Non-pigmented ciliary epithelial cell (primary cell): ENCODE data around the gene BANP.
"Not testable (repeated sequence)": the region's sequence is repeated elsewhere in the genome, so short reads cannot be mapped to it uniquely, and the experiment has no call there.

Source experiments
- DNase-seq: peaks from one replicate; pipeline ENCODE4 v3.0.0-alpha.2; 2010; ENCODE audit warnings: low read depth

BANP gene

GRCh38 chr16:87966685-87967185 lies 15.5 kb downstream of the BANP start:
- DNase-seq: no peak

- peak; percentile 75 for DNase-seq
Observed at GRCh38 chr16:87968541-87968940, 17.3 kb downstream of the BANP start.

DNA sequence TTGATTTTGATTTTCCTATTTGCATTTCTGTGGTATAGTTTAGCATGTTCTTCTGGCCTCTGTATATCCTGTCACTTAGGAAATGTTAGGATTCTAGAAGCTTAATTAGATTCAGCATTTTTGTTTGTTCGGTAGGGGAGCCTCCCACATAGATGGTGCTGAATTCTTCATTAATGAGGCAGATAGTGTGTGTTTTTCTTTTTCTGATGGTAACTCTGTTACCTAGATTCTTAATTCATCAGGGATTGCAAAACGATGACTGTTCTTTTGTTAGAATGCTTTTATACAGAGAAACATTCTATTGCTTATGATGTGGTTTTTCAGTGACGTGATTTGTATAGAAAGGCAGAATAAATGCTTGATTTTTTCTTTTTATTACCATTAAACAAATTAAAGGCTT lies 19.0 kb downstream of the BANP start:
- DNase-seq: no peak

DNA sequence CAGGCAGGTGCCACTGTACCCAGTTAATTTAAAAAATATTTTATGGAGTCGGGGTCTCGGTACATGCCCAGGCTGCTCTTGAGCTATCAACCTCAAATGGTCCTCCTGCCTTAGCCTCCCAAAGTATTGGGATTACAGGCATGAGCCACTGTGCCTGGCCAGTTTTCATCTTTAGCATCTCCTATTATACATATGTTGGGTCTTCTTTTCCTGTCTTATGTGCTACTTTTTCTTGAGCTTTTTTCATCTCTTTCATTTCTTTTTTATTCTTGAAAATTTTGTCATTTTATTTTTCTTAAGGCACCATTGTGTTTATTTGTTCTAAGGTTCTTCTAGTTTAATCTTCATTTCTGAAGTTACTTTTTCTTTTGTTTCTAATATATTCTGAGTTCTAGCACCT lies 20.7 kb downstream of the BANP start:
- no peak for DNase-seq

- DNase-seq: no peak
Observed at GRCh38 chr16:87973717-87974116, 22.5 kb downstream of the BANP start.

- DNase-seq: no peak
Observed at GRCh38 chr16:87974178-87974577, 22.9 kb downstream of the BANP start.

DNA sequence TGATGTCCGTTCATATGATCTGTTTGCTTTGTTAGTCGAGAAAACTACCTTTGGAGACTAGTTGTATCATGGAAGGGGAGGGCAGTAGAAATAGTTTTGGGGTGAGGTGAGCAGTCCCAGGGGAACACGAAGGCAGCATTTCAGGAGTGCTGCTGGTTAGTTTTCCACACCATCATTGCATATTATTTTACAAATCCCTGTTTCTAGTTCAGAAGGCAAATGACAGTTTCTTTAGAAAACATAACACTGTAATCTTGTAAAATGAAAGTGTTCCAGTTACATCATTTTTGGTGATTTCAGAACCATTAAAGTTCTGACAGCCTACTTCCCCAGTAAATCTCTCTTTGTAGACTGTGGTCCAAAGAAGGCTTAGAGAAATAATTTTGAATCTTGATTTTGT lies 25.4 kb downstream of the BANP start:
- DNase-seq: no peak

DNA sequence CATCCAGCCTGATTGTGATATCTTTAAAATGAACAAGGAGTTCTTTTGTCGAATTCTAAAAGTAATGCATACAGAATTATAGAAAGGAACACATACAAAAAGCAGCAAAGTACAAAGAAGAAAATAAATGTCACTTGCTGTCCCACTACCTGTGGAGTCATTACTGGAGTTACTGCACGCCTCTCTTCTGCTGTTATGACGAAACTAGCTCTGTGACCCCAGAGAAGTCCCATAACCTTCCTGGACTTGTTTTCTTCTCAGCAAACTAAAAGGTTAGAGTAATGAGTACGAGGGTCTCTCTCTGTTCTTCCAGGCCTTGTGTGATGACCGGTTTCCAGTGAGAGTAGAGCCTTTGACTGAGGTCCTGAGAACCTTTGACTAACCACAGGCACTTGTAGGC lies 26.9 kb downstream of the BANP start:
- DNase-seq: no peak

DNA sequence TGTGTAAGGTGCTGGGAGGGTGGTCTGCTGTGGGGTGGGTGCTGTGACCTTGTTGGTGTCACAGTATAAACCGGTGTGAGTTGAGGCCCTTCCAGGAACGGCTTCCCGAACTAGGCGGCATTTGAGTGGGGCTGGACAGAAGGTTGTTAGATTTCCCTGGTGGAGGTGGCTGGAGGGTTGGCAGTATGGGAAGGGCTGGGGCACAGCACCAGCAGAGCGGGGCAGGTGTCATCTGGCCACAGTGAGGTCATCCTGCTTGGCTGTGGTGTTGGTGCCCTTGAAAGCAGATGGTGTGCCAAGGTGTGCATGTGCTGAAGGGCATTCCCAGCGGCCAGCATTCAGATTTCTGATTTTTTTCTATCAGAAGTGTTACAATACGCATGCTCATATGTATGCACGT lies 28.1 kb downstream of the BANP start:
- DNase-seq: no peak

DNA sequence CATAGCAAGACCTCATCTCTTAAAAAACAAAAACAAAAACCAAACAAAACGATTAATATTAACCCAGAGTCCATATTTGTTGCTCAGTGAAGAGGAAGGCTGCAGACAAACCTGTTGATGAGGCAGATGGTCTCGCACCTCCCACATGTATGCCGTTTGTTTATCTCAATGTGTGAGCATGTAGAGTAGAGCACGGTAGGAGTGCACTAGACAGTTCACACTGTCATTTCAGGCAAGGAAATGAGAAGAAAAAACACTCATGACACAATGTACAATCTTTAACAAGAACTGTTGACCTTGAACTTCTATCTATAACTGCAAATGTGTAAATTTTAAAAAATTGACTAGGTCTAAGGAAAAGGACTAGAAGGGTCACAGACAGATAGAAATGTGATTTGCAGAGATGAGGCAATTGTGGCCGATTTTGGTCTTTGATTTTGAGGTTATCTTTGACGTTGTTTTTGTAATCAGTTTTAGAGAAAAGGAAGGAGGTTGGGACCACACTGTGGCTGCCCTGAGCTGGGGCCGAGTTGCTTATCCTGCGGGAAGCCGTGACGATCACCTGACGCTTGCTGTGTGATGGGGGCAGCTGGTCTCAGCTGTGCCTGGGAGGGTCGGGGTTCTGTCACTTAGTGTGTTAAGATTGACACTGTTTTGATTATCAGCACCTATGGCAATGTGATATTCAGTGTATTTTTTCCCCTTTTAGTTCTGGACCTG lies 28.8 kb downstream of the BANP start:
- DNase-seq: not testable (repeated sequence)

- not testable (repeated sequence) for DNase-seq
Observed at GRCh38 chr16:87981376-87981775, 30.1 kb downstream of the BANP start.

GRCh38 chr16:87982581-87983041 lies 31.4 kb downstream of the BANP start:
- DNase-seq: no peak

DNA sequence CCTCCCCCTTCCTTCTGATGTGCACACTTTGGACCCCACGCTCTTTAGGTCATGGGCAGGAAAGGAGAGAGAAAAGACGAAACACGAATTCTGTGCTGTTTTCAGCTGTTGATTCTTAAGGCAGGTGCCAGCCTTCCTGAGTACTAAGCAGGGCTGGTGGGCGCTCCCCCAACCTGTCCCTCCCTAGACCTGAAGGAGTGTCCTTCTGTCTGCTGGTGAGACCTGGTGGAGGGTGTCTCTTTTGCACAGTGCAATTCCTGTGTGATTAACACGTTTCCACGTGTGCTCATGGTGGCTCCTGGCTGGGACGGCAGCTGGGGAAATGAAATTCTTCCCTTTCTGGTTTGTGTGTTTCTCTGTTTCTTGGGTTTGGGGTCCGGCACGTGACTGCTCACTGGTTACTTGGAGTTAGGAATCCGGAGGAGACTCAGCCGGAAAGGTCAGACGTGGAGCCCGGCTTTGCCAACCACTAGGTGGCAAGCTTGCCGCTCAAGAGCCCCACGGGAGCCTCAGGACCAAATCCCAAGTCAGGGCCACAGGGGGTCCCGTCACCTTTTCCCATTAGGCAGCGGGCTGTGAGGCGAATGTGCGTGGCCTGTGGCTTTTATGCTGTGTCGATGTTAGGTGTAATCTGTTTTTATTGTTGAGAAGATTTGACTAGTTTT lies 32.0 kb downstream of the BANP start:
- not testable (repeated sequence) for DNase-seq

- not testable (repeated sequence) for DNase-seq
Observed at GRCh38 chr16:87983737-87984097, 32.5 kb downstream of the BANP start.

GRCh38 chr16:87984180-87984579 lies 32.9 kb downstream of the BANP start:
- not testable (repeated sequence) for DNase-seq

DNA sequence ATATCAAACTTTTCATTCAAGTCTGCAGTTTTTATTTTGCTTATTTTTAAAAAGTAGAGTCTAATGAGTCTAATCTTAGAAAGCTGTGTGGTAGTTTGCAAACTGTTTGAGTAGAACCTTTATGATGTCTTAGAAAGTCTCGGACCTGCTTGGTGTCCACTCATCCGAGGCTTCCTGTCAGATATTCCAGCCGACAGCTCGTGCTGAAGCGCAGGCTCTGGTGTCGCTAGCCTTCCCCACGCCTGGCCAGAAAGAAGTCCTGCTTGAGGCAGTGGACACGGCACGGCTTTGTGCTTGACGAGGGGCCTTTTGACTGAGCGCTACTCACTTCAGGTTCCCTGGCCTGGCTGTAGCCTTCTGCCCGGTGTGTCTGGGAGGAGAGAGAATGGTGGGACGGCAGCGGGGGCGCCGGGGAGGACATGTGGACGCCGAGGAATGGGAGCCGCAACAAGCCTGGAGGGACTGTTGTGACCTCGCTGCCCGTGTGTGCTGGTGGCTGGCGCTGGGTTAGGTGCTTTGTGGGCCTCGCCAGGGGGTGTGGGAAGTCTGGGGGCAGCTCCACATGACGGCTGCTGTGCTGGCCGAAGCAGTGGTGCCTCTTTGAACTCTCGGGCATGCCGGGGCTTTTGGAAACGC lies 33.5 kb downstream of the BANP start:
- no peak for DNase-seq

DNA sequence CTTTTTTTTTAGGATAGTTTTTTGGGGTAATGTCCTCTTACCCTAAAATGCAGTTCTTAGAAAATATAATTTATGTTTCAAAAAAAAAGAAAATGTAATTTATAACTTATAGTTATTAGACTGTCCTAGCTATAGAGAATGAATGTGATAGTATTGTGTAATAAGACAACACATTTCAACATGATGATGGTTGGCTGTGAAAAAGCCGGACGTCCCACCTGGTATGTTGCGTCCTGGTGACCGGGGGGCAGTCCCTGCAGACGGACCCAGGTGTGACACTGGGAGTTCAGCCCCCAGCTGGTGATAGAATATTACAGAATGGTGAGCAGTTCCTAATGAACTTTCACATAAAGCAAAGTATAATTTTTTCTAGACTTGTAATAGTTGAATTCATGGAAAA lies 34.3 kb downstream of the BANP start:
- DNase-seq: not testable (repeated sequence)

DNA sequence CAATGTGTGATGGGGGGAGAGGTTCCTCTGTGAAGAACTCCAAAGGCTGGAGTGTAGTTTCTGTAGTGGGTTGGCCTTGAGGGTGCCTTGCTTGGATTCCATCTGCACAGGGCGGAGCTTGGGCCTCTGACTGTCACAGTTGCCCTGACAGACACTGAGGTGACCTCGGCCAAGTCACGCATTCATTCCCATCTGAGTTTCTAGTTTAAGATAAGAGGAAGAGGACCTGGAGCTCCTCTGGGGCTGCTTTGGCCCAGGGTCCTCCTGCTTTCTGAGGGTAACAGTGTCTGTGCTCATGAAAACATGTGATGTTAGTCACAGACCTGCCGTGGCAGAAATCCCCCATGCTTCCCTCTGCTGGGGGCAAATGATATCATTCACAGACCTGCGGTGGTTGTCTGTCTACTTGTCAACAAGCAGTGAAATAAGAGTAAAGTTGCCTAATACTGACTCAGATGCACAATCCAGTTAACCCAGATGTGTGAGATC lies 35.2 kb downstream of the BANP start:
- not testable (repeated sequence) for DNase-seq

DNA sequence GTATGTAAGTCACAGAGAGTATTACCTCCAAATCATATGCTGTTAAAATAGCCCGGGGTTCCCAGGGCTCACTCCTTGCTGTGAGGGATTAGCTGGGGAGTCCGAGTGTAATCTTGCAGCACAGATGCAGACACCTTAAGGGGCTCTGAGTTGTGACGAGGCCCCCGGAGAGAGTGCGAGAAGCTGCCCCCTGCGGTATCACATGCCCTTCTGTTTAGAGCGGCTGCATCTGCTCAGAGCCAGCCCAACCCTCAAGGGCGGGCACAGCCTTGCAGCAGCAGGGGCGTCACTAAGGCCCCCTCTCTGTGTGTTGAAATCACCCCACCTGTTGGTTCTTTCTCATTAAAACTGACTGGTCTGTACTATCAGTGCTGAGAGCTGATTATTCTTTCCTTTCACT lies 37.4 kb downstream of the BANP start:
- DNase-seq: not testable (repeated sequence)

DNA sequence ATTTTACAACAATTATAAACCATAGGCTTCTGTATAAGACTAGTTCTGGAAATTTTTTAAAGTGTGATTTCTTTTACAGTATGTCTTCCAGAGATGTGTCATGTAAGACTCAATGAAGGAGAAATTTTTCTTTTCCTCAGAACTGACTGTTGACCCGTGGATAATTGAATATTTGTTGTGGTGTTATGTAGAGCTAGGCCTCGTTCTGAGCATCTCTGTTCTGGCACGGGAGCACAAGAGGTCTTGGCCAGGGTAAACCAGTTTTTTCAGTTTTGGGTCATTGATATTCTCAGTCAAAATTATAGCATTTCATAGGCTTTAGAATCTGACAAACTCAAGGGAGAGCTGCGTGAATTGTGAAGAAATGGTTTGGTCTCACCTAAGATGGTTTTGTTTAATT lies 39.0 kb downstream of the BANP start:
- DNase-seq: not testable (repeated sequence)

- DNase-seq: not testable (repeated sequence)
Observed at GRCh38 chr16:87992142-87992541, 40.9 kb downstream of the BANP start.

DNA sequence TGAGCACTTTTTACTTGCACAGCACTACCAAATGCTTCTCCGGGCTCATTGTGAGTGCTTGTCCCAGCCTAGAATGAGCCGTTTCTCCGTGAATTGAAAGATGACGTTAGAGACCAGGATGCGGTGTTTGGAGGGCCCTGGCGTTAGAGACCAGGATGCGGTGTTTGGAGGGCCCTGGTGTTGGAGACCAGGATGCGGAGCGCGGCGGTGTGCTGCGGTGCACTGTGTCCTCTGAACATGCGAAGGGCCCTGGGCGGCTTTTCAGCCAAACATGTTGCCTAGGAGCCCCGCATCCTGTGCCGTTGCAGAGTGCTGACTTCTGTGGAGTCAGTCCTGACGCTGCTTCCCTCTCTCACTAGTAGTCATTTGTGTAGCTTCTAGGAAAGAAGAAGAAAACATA lies 42.7 kb downstream of the BANP start:
- no peak for DNase-seq

GRCh38 chr16:87995644-87996043 lies 44.4 kb downstream of the BANP start:
- no peak for DNase-seq
